Kidney (tissue), 14 donors: ENCODE results near the gene RASL12. TPM values are rescaled to one million over a fixed set of nuclear protein-coding genes. Genes with fewer than 3 reads are reported as not detected.

Experiments used
- DNase-seq, 5 donors: peaks; one replicate each; pipeline ENCODE4 v3.0.0-alpha.2; 2013 to 2020
- FAIRE-seq: peaks from 2 replicates; lab custom pipeline; 2012; peaks lifted over from hg19 to GRCh38; lab: Jason Lieb, UNC
- H3K27ac ChIP-seq, 2 donors: one replicate each; pipeline ENCODE4 v1.7.0; 2013; ENCODE audit warnings: low read depth in 2 of 2, low read length in 2 of 2, inconsistent platforms in 1 of 2
- H3K27me3 ChIP-seq: one replicate; pipeline ENCODE4 v1.7.1; 2013; ENCODE audit warnings: low read length, inconsistent platforms; ENCODE audit not compliant: control insufficient read depth, insufficient read depth
- H3K36me3 ChIP-seq, 3 donors: one replicate each; pipeline versions ENCODE4 v1.7.0 to v1.7.1; 2013; ENCODE audit warnings: low read length in 3 of 3, control low read depth in 1 of 3, inconsistent platforms in 1 of 3; ENCODE audit not compliant: insufficient read depth in 3 of 3, control insufficient read depth in 2 of 3
- H3K4me1 ChIP-seq, 3 donors: one replicate each; pipeline versions ENCODE4 v1.7.0 to v1.7.1; 2013; ENCODE audit warnings: low read length in 3 of 3, inconsistent platforms in 1 of 3, low read depth in 1 of 3; ENCODE audit not compliant: control insufficient read depth in 2 of 3, insufficient read depth in 2 of 3
- H3K4me3 ChIP-seq, 3 donors: one replicate each; pipeline versions ENCODE4 v1.7.0 to v1.8.1; 2013; ENCODE audit warnings: low read length in 3 of 3, control low read depth in 1 of 3, inconsistent platforms in 1 of 3
- H3K9ac ChIP-seq, 3 donors: one replicate each; pipeline versions ENCODE4 v1.7.0 to v1.7.1; 2013; ENCODE audit warnings: low read length in 3 of 3, control low read depth in 1 of 3, inconsistent platforms in 1 of 3
- H3K9me3 ChIP-seq, 3 donors: one replicate each; pipeline versions ENCODE4 v1.7.0 to v1.7.1; 2013; ENCODE audit warnings: low read length in 3 of 3, control low read depth in 1 of 3, inconsistent platforms in 1 of 3; ENCODE audit not compliant: control insufficient read depth in 2 of 3, insufficient read depth in 1 of 3
- intact Hi-C: fragments of 100-400 bp; cut with DNase I; formaldehyde crosslinking; loops from one replicate; pipeline ENCODE4 v1.11.1; 2022
- polyA plus RNA-seq: library from polyadenylated mRNA; stranded (reverse); fragments of 350-450 nt; fragmentation: Illumina TruSeq; extraction: RNeasy Lipid Tissue Mini Kit (QIAGEN cat#74804); gene quantifications from one replicate; pipeline ENCODE4 v1.2.3, GENCODE V29; 2014; ENCODE audit warnings: low read depth, low replicate concordance; ENCODE audit not compliant: insufficient read depth
- total RNA-seq: library from RNA; stranded (reverse); fragmentation: NEBNext Ultra II Directional; extraction: Animal tissue kit (Norgen Biotek cat#: 25700); gene quantifications from one replicate; pipeline ENCODE4 v1.2.1, GENCODE V29; 2021
- TF ChIP-seq, protein P1 (sequence below): IDR thresholded peaks from 3 replicates; pipeline ENCODE4 v1.5.1; 2012; ENCODE audit warnings: mild to moderate bottlenecking, moderate library complexity, borderline replicate concordance; ENCODE audit not compliant: insufficient read depth; ENCODE audit errors: extremely low read depth
- donor health status: control.
- donor health status: control.
- donor health status: control.
- donor health status: control.
- donor health status: control.
- donor health status: DM: yes; HTN: yes; CAD: no.
- donor health status: Normal renal cell carcinoma (clear cell type).

RASL12 gene
- total and polyA plus RNA-seq, 2 donors from 2014 or later: 6.7 to 7.6 TPM

DNA sequence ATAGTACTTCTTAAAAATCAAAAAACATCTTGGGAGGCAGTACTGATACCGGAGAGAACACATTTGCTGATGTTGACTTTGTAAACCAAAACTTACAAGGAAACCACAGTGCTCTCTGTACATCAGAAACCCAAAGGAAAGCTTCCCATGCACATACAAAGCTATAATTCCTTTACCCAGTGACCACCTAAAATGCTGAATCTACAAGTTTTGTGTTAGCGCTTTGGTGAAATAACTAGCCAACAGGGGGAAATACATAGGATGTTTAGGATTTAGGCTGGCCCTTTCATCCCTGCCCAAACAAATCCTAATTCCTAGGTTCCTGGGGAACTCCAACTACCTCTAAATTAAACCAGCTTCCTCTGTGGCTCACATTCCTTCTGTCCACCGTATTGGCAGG lies 62.8 kb downstream of the RASL12 start:
- TF ChIP-seq, protein P1, sequence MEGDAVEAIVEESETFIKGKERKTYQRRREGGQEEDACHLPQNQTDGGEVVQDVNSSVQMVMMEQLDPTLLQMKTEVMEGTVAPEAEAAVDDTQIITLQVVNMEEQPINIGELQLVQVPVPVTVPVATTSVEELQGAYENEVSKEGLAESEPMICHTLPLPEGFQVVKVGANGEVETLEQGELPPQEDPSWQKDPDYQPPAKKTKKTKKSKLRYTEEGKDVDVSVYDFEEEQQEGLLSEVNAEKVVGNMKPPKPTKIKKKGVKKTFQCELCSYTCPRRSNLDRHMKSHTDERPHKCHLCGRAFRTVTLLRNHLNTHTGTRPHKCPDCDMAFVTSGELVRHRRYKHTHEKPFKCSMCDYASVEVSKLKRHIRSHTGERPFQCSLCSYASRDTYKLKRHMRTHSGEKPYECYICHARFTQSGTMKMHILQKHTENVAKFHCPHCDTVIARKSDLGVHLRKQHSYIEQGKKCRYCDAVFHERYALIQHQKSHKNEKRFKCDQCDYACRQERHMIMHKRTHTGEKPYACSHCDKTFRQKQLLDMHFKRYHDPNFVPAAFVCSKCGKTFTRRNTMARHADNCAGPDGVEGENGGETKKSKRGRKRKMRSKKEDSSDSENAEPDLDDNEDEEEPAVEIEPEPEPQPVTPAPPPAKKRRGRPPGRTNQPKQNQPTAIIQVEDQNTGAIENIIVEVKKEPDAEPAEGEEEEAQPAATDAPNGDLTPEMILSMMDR: no peak
- intact Hi-C loops: no loop called here
- Histone ChIP-seq H3K36me3 (peaks cover 0 to 6% (median 0%) of the 10 kb centered on the region in 3 donors), H3K27ac (no peak overlapping the region), H3K27me3 (no peaks in the 10 kb centered on the region), H3K9me3 (no peaks in the 10 kb centered on the region), H3K9ac (no peak overlapping the region), H3K4me1 (no peaks in the 10 kb centered on the region), H3K4me3 (no peak overlapping the region)
- DNase-seq (no peak), FAIRE-seq (no peak)

Other genes with a start within 250 kb of the RASL12 start
- gene PIF1, start 242.3 kb downstream of the RASL12 start, total RNA-seq: 2.0 TPM
- gene PIF1, start 242.3 kb downstream of the RASL12 start, polyA plus RNA-seq: 0.47 TPM
- gene PLEKHO2, start 226.1 kb downstream of the RASL12 start, total RNA-seq: 48.6 TPM
- 12.0 TPM for gene PLEKHO2, start 226.1 kb downstream of the RASL12 start, polyA plus RNA-seq
- gene ANKDD1A, start 156.1 kb downstream of the RASL12 start, total RNA-seq: 8.0 TPM
- 1.9 TPM for gene ANKDD1A, start 156.1 kb downstream of the RASL12 start, polyA plus RNA-seq
- gene SPG21, start 78.1 kb downstream of the RASL12 start, total RNA-seq: 82.8 TPM
- 115 TPM for gene SPG21, start 78.1 kb downstream of the RASL12 start, polyA plus RNA-seq
- 12.5 TPM for gene MTFMT, start 38.4 kb downstream of the RASL12 start, total RNA-seq
- gene MTFMT, start 38.4 kb downstream of the RASL12 start, polyA plus RNA-seq: 11.7 TPM
- gene SLC51B, start 22.6 kb downstream of the RASL12 start, total RNA-seq: 2.9 TPM
- gene SLC51B, start 22.6 kb downstream of the RASL12 start, polyA plus RNA-seq: 40.9 TPM
- gene KBTBD13, start 8.8 kb upstream of the RASL12 start, total RNA-seq: 0.06 TPM
- not detected for gene KBTBD13, start 8.8 kb upstream of the RASL12 start, polyA plus RNA-seq
- gene UBAP1L, start 47.2 kb upstream of the RASL12 start, total RNA-seq: 5.4 TPM
- gene UBAP1L, start 47.2 kb upstream of the RASL12 start, polyA plus RNA-seq: 2.1 TPM
- 21.5 TPM for gene PDCD7, start 65.8 kb upstream of the RASL12 start, total RNA-seq
- gene PDCD7, start 65.8 kb upstream of the RASL12 start, polyA plus RNA-seq: 10.4 TPM
- 48.2 TPM for gene CLPX, start 117.4 kb upstream of the RASL12 start, total RNA-seq
- 18.4 TPM for gene CLPX, start 117.4 kb upstream of the RASL12 start, polyA plus RNA-seq
- gene CILP, start 143.5 kb upstream of the RASL12 start, total RNA-seq: 1.5 TPM
- gene CILP, start 143.5 kb upstream of the RASL12 start, polyA plus RNA-seq: 0.37 TPM
- 7.8 TPM for gene PARP16, start 218.9 kb upstream of the RASL12 start, total RNA-seq
- 7.0 TPM for gene PARP16, start 218.9 kb upstream of the RASL12 start, polyA plus RNA-seq
- gene RNU5A-1, start 228.1 kb upstream of the RASL12 start, total RNA-seq: not detected
- not detected for gene RNU5A-1, start 228.1 kb upstream of the RASL12 start, polyA plus RNA-seq
- gene RNU5B-1, start 236.7 kb upstream of the RASL12 start, total RNA-seq: 54.0 TPM
- not detected for gene RNU5B-1, start 236.7 kb upstream of the RASL12 start, polyA plus RNA-seq